ENCODE results near the gene KIAA1614.

DNA sequence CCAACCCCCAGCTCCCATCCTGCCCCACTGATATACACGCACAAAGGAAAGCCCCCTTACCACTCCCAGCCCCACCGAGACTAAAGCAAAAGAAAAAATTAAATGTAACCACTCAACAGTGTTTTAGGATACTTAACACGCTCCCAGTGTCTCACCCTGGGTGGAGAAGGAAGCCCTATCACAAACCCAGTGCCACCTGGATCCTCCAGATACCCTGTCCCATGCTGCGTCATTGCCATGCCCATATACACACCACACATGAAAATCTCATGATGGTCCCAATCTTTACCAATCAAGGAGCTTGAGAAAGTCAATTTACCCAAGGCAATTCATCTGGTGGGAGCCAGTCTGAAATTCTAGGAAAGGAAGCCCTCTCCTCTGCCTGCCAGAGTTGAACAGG, 11.2 kb downstream of the KIAA1614 start:
- no peak for TF ChIP-seq CTCF (conservative IDR thresholded peaks at IDR 0.05)
- no peak for TF ChIP-seq EZH2 (IDR thresholded peaks at IDR 0.05; ENCODE audit: low read depth)

All from PC-9 (cell line).